Dedifferentiated amniotic fluid mesenchymal stem cell (primary cell): Measurements from ENCODE around the gene PTCH1.

ENCODE experiments used
- DNase-seq: peaks from one replicate; pipeline ENCODE4 v3.0.0-alpha.2; 2016; ENCODE audit errors: extremely low spot score

Gene PTCH1

DNA sequence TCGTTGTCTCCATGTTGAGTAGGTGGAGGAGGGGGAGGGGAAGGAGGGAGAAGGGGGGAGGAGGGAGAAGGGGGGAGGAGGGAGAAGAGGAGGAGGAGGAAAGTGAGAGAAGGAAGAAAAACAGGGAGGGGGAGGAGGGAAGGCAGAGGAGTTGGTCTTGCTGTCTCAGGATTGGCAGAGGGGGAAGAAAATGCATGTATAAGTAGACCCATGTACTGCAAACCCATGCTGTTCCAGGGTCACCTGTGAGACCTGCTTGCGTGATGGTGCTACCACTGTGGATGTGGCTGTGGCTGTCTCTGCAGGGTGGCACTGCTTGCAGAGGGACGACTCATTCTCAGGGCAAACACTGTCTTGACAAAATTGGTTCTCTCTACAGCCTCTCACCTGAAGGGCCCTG, 76.3 kb downstream of the PTCH1 start:
- DNase-seq, result no peak

DNA sequence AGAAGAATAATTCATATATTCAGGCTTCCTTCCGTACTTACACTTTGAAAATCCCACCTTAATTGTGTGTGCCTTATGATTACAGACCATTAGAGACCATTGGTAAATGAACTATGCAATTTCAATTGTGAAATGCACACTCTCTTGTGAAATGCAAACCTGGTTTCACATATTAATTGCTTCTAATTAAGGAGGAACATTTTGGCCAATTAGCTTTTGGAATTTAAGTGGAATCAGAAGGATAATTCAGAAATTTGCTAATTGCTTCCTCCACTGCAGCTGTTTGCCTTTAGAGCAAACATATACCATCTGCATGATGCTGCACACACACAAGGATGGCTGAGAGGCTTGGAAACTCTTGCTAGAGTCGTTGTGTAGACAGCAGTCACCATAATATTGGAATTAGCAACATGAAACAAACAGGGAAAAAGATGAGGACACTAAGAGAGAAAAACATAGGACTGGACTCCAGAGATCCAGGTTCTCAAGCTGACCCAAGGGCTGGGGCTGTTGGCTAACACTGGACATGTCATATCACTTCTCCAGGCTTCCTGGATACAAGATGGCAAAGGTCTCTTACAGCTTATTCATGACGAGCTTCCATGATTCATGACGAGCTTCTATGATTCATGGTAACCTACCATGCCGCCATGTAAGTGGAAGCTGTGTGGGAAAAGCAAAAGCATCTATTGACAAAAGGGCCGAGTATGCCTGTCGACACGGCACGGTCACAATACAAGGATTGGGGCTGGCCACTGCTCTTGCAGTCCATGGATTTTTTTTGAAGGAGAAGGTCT, 78.0 kb downstream of the PTCH1 start:
- no peak for DNase-seq

DNA sequence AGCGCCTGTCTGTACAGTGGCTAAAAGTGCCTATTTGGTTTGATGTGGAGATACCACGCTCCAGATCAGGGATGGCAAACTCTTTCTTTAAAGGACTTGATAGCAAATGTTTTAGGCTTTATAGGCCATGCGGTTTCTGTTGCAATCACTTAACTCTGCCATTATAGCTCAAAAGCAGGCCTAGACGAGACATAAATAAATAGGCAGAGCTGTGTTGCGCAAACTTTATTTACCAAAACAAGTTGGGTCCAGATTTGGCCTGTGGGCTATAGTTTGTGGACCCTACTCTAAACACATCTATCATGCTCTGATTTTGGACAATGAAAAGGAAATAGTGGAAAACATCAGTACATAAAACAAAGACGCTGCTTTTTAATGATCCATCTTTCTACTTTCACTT, 79.2 kb downstream of the PTCH1 start:
- no peak for DNase-seq

DNA sequence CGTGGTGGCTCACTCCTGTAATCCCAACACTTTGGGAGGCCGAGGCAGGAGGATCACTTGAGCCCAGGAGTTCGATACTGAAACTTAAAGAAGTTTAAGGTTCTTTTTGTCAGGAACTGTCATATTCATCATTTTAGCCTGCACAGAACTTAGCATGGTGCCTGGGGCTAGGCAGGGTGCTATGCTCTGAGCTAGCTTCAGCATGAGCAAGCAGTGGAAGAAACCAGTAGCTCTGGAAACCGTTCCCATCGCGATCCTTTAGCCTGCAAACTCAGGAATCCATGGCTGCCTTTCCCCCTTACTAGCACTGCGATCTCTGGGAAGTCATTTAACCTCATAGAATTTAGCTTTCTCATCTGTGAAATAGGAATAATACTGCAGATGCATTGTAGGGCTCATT, 80.4 kb downstream of the PTCH1 start:
- DNase-seq, result no peak

DNA sequence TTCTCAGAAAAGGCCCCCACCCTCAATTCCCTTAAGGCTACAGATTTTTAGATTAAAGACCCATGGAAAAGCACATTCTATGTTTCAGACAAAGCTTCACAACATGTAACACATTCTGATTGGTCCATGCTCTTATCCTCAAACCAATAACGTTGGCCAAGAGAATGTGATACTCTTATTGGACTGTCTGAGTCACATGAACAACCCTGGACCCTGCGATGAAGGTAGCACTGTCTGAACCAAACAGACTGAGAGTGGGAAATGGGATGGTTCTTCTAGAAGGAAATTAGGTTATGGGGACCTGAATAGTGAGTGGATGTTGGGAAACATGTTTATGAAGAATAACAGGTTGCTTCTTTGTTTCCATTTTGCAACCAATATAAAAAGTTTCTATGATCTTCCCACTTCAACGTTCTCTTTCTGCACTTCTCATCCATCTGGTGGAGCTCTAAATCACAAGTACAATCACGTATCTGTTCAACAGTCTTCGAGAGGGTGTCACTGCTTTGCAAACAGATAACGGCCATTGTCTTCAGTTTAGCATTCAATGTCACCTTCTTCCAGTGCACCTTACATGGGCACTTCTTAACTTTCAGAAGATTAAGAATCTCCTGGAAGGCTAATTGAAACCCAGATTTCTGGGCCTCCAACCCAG, 81.6 kb downstream of the PTCH1 start:
- DNase-seq, result no peak

DNA sequence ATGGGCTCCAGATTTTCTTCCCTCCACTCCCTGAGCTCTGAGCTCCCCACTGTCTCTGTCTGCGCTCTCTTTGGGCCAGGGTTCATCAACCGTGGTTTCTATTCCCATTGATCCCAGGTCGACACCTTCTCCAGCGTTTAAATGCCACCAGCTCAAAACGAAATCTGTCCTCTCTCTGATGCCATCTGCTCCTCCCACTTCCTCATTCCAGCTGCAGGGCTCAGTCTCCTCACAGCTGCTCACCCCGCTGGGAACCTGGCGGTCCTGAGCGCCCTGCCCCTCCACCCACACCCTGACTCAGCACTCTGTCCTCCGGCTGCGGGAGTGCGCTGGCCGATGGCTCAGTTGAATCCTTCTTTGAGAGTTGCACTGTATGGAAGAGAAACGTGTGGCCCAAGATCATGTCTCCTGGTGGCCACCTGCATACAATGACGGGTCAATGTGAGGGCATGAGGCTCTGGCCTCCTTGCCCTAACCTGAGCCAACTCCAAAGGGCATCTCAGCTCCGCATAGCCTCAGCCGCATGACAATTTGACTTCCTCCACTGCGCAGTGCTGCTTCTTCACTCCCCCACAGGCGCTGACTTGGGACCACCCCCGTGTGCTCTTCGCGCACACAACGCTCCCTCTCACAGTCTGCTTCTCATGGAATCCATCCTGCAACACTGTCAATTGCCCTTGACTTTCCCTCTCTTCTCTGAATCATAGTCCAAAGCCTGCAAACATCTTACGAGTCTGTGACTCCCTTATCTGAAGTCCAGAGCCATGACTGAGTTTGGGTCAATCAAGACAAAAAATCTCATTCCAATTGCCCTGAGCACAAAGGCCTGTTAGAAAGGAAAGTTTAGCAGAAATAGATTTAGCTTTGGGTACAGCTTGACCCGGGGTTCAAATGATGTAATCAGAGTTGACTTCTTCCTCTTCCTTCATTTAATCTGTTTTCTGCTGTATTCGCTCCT, 82.4 kb downstream of the PTCH1 start:
- DNase-seq, result no peak

DNA sequence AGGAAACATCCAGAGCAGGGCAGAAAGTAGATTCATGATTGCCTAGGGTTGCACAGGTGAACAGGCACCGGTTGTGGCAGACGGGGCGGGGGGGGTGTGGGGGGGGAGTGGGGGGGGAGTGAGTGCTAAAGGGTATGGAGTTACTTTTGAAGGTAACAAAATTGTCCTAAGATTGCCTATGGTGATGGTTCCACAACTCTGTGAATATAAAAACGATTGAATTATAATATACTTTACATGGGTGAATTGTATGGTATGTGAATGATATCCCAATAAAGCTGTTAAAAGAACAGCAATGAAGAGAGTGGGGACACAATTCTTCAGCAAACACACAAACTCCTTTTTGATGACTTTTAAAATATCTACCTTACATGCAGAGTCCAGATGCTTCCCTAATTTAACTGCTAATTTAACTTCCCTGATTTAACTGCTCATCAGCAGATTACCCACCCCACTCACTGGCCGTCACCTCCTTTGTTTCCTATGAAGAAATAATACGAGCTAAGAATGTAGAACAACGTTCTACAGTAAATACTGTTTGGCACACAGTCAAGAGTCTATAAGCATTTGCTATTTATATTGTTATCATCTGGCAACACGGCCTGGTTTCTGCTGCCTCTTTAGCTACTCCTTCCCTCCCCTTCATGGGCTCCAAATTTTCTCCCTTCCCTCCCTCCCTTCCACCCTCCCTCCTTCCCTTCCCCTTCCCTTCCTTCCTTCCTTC, 83.5 kb downstream of the PTCH1 start:
- DNase-seq, result no peak

DNA sequence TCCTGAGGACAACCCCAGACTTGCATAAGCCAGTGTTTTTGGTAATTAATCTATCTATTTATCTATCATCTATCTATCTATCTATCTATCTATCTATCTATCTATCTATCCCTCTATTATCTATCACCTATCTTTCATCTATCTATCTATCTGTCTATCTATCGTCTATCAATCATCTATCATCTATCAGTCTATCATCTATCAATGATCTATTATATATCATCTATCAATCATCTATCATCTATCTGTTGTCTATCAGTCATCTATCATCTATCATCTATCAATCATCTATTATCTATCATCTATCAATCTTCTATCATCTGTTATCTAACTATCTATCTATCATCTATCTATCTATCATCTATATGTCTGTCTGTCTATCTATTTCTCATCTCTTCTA, 85.5 kb downstream of the PTCH1 start:
- DNase-seq, result no peak

DNA sequence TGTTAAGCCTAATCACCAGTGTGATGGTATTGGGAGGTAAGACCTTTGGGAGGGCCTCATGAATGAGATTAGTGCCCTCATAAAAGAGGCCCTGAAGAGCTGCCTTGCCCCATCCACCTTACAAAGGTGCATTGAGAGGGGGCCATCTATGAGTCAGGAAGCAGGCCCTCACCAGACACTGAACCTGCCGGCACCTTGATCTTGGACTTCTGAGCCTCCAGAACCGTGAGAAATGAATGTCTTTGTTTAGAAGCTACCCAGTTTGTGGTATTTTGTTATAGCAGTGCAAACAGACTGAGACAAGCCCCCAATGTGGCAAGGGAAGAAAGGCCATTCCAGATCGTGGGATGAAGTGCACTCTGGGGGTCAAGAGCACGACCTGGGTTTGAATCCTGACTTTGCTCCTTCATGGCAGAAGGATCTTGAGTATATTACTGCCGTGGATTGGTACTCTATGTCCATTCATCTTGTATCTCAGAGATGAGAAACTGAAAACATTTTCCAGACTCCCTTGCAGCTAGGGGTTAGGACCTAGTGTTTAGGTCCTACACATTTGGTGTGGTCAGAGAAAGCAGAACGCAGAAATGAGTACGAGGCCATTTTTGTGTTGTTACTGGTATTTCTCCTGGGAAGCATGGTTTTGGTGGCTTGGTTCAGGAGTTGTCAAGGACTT, 86.7 kb downstream of the PTCH1 start:
- no peak for DNase-seq

DNA sequence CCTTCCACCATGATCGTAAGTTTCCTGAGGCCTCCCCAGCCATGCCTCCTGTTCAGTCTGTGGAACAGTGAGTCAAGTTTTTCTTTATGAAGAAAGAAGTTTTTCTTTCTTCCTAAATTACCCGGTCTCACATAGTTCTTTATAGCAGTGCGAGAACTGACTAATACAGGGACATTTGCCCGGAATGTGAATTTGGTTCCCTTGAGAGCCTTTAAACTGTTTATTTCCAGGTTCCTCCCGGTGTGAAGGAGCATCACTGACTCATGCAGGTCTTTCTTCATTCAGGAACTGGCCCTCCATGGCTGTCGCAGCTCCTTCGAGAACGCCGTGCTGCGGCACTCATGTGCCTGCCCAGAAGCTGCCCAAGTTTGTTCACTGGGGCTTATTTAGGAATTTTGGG, 87.7 kb downstream of the PTCH1 start:
- no peak for DNase-seq

DNA sequence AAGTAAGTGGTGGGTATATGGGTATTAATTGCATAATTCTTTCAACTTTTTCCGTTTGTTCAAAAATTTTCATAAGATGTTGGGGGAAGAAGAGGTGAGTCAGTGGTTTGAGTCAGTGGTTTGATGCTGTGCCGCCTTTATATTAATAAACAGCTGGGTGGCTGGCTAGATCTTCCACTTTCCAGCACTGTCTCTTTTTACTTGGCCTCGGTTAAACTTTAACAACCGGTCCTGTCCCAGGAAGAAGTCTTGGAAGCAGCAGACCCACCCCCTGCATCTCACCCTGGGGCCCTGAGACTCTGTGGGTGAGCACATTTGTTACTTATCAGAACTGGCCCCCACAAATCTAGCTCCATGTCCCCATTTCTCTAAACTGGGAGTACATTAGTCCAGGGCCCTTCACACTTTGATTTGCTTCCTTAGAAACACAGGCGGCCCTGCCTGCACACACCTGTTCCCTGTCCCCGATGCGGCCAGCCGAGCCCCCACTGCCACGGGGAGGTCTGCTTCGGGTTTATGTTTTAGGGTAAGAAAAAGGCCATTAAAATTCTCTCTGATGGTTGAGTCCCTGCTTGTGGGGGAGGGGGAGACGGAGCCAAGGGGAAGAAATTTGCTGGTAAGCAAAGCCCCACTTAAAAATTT, 90.7 kb downstream of the PTCH1 start:
- DNase-seq, result no peak

DNA sequence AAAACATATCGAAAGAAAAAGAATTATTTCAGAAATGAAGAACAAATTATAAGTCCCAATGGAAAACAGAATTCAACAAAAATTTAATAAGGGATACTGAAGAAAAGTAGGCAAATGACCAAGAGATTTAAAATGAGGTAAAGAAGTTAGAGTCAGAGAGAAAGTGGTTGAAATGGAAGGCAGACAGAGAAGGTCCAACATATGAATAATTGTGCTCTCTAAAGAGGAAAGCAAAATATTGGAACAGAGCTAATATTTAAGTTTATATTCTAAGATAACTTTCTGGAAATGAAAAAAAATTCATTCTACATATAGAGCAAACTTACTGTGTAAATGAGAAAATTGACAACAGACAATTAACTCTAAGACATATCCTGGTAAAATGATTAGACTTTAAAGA, 94.1 kb downstream of the PTCH1 start:
- DNase-seq, result no peak

DNA sequence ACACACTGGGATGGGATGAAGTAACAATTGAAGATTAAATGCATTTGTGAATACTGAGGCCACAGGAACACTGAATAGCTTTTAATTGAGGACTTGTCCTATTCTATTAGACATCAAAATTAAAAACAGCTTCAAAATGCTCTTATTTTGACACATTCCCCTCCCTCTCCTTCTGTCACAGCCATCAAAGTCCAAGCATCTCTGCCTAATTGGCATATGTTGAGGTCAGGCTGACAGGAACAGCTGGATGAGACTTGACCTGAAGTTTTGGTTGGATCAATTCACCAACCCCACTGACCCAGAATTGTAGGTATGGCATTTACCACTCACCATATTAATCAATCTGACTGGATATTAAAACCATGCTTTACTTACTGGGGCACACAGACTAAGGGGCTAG, 96.3 kb downstream of the PTCH1 start:
- no peak for DNase-seq

DNA sequence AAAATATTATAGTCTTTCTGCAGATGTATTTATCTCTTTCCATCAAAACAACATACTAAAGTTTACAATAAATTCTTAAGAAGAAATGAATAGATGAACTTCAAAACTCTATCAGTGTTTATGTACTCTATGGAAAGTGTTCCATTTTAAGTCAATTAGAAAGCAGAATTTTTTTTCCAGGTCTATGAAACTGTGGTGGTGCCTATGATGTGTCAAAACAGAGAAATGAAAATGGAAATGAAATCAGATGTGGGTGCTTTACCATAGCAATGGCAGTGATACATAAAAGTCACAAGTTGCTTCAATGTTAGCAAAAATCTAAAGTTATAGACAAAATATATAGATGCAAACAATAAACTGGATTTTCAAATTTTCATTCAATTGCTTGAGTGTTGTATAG, 97.3 kb downstream of the PTCH1 start:
- no peak for DNase-seq

DNA sequence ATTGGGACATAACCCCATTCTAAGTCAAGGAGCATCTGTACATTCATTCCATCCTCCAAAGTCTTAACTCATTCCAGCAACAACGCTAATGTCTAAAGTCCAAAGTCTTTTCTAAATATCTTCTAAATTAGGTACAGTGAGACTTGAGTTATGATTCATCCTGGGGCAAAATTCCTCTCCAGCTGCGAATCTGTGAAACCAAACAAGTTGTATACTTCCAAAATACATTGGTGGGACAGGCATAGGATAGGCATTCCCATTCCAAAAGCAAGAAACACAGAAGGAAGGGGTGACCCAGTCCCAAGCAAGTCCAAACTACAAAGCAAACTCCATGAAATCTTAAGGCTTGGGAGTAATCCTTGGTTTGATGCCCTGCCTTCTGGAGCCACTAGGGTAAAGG, 101.6 kb downstream of the PTCH1 start:
- no peak for DNase-seq

DNA sequence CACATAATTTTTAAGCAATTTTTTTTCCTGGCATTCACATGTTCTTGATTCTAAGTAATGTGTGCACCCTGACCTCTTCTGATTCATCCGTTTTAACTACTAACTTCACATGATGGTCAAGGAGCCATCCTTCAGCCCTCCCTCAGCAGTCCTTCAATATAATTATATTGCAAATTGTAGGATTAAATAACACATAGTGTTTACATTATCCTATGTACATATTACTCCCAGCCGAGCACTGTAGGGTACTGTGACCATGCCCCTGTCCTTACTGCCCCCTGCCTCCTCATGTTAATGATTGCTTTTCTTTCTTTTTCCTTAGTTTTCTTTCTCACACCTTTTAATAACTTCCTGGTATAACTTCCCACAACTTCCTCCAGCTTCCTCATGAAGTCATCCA, 103.0 kb downstream of the PTCH1 start:
- no peak for DNase-seq

DNA sequence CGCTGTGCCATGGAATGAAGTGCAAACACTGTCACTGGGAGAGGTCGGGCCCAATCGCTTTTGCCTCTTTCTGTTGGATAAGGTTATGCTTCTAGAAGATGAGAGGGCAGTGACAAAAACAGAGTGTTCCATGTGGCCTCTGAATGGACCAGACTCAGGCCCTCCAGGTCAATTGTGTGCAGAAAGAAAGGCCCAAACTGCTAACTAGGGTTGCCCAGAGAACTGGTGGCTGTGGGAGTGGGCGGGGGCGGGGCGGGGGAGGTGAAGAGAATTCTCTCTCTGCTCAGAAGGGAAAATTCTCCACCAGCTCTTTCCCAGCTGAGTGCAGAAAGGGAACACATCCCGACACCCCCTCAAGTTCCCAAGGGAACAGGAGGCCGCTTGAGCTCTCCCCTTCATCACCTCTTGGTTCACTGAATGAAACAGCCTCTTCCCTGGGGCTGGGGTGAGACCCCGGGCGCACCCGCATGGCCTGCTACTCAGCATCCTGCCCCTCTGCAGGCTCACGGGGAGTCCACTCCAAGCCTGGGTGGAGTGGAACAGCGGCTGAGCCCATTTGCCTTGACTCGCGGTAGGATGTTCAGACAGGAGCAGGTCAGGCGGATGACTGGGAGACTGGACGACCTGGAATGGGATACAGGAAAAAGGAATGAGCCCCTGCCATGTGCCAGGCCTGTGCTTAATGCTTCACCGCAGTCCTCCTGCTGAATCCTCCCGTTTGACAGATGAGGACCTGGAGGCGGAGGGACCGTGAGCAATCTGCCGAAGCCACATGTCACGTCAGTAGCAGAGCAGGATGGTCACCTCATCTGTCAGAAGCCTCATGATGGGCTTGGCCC, 105.5 kb downstream of the PTCH1 start:
- no peak for DNase-seq

DNA sequence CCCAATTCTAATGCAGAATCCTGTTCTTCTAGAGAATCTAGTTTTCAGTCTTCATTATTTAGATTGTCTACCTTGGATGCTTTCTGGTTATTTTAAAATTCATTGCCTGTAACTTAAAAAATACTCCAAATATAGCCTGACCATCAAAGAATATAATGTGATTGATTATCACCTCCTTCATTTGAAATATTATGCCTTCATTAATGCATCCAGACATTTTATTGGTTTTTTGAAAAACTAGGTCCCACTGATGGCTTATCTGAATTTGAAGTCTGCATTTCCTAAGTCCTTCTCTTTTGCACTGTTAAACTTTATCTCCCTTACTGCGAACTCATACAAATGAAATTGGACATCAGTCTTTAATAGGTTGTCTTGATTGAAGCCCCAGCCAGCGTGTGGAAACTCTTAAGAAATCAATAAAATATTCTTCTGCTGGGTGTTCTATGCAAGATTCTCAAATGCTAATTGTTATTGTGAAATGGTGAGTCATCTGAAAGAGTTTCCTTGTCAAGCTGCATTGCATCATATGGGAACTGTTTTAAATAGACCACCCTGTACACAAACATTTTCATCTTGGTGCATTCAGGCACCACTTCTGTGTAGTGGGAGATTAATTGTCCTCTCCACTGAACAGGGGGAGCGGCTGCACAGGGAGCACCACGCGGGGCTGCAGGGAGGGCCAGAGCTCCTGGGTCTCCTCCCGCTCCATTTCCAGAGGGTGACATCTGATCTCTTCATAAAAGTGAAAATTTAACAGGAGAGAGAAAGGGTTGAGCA, 106.9 kb downstream of the PTCH1 start:
- DNase-seq, result peak; percentile 77

DNA sequence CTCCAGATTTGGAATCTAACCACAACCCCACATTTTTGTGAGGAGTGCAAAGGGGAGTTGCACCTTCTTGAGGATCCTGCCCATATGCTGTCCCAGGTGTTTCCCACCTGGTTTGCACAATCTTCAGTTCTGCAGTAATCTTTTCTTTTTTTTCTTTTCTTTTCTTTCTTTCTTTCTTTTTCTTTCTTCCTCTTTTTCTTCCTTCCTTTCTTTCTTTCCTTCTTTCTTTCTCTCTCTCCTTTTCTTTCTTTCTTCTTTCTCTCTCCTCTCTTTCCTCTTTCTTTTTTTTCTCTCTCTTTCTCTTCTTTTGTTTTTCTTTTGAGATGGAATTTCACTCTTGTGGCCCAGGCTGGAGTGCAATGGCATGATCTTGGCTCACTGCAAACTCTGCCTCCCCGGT, 109.2 kb downstream of the PTCH1 start:
- no peak for DNase-seq
